ENCODE data around the gene PTPRG.
A peak's percentile ranks its signal among the peaks of the same experiment; 100 is the strongest.

Gene PTPRG

DNA sequence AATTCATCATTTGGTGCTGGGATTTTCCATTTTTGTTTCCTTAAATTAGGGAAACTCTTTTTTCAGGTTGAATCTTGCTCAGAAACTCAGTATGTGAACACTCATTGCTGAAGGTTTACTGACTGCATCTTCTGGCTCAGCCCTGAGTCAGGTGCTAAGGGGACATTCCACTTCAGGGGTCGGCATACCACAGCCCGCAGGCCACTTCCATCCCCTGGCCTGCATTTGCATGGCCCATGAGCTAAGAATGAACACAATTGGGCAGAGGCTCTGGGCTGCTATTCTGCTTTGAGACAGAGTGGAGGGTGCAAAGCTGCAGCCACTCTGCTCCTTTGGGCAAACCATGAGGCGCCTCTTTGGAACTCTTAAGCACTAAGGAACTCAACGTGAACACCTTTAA is 647.0 kb downstream of the PTPRG start:
- DNase-seq (ENCODE audit: low read depth, low spot score): no peak
- no peak overlapping the region for H3K4me3 ChIP-seq (ENCODE audit: low read length)

DNA sequence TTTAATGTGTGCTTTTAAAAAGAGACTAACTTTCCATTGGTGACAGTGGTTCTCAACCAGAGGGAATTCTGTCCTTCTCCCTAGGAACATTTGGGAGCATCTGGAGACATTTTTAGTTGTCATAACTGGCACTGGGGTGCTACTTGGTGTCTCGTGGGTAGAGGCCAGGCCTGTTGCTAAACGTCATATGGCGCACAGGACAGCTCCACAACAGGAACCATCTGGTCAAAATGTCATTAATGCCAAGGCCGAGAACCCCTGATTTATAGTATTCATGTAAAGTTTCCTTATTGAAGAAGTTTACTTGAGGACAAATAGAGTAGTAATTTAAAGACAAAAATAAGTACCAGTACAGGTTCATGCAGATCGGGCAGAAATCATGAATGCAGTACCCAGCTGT is 647.7 kb downstream of the PTPRG start:
- no peak overlapping the region for H3K4me3 ChIP-seq (ENCODE audit: low read length)
- DNase-seq (ENCODE audit: low read depth, low spot score): no peak

DNA sequence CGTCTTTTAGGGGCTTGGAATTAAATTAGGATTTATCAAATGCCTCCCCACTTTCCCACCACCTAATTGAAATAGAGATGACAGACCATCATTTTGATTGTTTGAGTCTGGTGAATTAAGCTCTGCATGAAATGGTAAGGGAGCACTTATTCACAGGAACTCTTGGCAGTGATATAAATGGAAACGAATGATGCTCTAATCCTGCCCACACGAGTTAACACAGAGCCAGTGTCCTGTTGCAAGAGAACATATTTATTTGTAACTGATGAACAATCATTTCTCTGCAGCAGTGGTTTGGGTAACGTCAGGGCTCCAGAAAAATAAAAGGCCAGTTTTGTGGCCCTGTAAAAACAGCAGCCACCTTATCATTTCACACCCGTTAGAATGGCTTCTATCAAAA is 648.6 kb downstream of the PTPRG start:
- H3K4me3 ChIP-seq (ENCODE audit: low read length): no peak overlapping the region
- no peak for DNase-seq (ENCODE audit: low read depth, low spot score)

DNA sequence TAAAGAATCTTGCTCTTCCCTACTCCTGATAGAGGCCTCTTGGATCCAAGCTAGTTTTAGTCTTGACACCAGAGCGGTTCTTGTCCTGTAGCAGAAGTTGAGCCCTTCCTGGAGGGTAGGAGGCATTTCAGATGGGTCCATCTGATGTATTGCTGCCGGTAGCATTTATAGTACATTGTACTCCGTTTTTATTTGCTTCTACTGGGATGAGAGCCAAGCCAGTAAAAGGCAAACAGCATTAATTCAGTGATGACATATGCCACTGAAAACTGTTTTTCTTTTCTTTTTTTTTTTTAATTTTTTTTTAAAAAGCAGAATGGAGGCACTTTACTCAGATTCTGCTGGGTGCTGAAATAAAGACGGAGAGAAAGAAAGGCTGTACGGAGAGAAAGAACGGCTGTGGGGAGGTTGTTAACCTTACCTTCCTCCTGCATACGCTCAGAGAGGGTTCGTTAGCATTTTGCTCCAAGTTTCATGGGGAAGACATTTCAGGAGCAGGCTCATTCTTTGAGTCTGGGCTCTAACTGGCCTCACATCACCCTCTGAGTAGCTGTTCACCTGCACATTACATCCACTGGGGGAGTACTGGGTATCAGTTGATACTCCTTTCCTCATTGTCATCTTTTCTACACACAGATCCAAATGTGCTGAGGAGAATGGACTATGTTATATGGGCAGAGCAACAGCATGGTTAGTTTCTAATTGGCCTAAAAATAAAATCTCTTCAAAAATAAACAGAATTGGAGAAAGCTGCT is 650.5 kb downstream of the PTPRG start:
- no peak overlapping the region for H3K4me3 ChIP-seq (ENCODE audit: low read length)
- no peak for DNase-seq (ENCODE audit: low read depth, low spot score)

- DNase-seq (ENCODE audit: low read depth, low spot score): no peak
- H3K4me3 ChIP-seq (ENCODE audit: low read length): no peak overlapping the region
These were observed 653.5 kb downstream of the PTPRG start for GRCh38 chr3:62214850-62215249.

GRCh38 chr3:62220616-62221015 is 659.2 kb downstream of the PTPRG start:
- no peak for DNase-seq (ENCODE audit: low read depth, low spot score)
- no peak overlapping the region for H3K4me3 ChIP-seq (ENCODE audit: low read length)

DNA sequence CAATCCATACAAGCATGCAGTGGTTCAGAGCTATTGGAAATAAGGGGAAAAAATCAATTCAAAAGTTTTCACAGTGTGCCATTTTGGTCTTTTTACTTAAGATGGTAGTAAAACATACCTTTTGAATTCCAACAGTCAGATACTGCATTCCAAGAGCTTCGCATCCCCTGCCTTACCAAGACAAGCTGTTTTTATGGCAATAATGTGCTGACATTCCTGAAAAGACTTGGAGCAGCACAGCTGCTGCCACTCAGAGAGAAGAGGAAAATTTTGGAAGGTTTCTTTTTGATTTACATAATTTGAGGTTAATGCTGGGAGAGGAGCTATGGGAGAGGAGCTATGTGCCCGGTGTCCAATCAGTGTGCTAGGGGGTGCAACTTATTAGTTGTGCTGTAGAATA is 663.7 kb downstream of the PTPRG start:
- no peak overlapping the region for H3K4me3 ChIP-seq (ENCODE audit: low read length)
- DNase-seq (ENCODE audit: low read depth, low spot score): no peak

DNA sequence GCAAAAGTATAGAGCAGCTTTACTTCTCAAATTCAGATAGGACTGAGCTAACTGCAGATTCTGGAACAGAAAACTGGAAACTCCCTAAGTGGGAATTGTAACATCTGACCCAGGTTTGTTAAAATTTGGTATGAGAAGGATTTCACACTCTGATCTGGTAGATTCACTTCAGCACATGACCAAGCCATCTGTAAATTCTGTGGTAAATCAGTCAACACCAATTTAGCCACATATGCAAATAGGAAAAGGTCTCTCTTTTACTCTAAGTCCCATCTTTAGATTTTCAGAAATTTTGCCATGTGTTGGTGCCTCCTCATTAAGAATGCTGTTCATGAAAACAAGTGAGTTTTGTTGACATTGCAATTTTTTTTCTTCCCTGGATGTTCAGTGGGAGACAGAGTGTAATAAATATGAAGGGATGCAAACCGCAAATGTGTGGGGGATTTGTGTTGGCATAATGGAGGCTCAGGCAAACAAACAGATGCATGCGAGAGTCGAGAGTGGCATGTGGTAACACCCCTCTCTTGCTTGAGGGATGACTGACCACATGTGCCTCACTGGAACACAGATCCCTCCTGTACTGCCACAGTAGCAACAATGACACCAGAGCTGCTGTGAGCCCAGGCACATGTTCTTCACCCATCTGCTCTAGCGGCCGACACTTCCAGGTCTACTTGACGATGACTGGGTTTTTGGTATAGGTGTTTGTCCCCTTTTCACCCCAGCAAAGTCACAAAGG is 665.4 kb downstream of the PTPRG start:
- DNase-seq (ENCODE audit: low read depth, low spot score): no peak
- no peak overlapping the region for H3K4me3 ChIP-seq (ENCODE audit: low read length)

GRCh38 chr3:62228467-62228866 is 667.1 kb downstream of the PTPRG start:
- no peak for DNase-seq (ENCODE audit: low read depth, low spot score)
- no peak overlapping the region for H3K4me3 ChIP-seq (ENCODE audit: low read length)

DNA sequence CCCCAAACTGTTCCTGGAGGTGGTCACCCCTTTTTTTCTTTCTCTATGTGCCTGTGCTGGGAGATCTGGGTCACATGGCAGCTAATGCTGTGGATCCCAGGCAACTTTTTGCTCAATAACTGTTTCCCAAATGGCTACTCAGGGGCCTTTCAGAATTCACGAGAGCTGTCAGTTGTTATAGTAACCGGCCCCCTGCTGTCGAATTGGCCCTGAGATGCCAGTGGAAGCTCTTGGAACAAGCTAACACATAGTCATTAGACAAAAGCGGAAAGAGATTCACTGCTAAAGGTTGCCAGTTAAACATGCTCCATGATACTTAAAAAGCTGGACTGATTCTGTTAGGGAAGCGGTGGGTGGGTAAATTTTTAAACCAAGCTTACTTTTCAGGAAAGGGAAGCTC is 667.8 kb downstream of the PTPRG start:
- no peak overlapping the region for H3K4me3 ChIP-seq (ENCODE audit: low read length)
- no peak for DNase-seq (ENCODE audit: low read depth, low spot score)

GRCh38 chr3:62229908-62230307 is 668.5 kb downstream of the PTPRG start:
- DNase-seq (ENCODE audit: low read depth, low spot score): peak; percentile 7
- no peak overlapping the region for H3K4me3 ChIP-seq (ENCODE audit: low read length)

DNA sequence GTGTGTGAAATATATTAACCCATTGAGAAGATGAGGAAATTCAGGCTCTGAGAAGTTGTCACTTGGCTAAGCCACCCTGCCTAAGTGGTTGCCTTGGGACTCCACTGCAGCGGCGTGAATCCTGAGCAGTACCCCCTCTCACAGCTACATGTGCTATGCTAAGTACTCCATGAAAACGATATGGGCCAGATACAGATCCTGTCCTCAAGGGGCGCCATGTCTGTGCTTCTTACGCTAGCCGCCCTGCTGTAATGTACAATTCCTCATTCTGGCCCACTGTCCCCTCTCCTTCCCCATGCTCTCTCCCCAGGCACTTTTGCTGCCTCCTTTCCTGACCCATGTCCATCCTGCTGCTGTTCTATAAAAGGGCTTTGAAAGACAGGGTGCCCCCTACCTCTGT is 671.7 kb downstream of the PTPRG start:
- DNase-seq (ENCODE audit: low read depth, low spot score): no peak
- H3K4me3 ChIP-seq (ENCODE audit: low read length): no peak overlapping the region

DNA sequence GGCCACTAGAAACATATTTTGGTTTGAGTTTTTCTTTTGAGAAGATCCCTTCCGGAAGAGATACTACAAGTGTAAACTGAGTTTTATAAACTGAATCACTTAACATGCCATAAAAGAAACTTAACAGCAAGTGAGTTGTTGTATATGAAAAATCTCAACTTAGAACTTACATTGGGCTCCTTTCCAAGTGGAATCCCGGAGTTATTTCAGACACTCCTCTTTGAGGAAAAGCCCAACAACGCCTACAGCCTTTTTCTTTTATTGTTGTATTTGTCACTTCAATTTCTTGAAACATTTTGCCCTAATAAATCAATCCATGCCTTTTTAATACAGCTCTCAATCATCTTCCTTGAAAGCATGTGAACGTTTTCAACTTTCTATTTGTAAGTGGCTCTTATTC is 674.6 kb downstream of the PTPRG start:
- DNase-seq (ENCODE audit: low read depth, low spot score): no peak
- H3K4me3 ChIP-seq (ENCODE audit: low read length): no peak overlapping the region

DNA sequence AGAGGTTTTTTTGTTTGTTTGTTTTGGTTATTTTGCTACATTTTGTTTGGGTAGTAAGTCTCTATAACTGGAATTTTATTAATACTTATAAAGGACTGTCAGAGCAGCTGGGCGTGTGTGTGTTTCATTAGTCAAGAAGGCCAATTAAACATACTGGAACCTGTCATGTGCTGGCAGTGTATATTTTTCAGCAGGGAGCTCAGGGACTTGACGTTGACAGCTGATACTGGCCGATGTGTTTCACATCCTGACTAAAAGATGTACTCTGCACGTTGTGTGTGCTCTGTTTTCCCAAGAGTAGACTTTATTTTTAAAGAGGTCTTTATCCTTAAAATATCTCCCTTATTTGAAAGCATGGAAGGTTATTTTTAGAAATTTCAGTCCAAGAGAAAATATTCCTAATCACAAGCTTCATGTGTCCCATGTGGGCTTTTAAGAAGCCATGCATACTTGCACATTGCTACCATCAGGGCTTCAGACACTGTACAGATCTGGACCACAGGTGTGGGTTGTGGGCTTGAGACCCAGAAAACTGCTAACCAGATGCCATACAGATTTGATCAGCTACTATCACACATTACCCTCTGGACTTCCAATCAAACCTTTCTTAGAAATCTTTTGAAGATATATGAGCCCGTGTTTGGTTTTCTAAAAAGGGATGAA is 676.0 kb downstream of the PTPRG start:
- no peak overlapping the region for H3K4me3 ChIP-seq (ENCODE audit: low read length)

GRCh38 chr3:62238003-62238402 is 676.6 kb downstream of the PTPRG start:
- H3K4me3 ChIP-seq (ENCODE audit: low read length): no peak overlapping the region
- DNase-seq (ENCODE audit: low read depth, low spot score): no peak

More for the DNA sequence above, 676.0 kb downstream of the PTPRG start:
- DNase-seq (ENCODE audit: low read depth, low spot score): no peak

DNA sequence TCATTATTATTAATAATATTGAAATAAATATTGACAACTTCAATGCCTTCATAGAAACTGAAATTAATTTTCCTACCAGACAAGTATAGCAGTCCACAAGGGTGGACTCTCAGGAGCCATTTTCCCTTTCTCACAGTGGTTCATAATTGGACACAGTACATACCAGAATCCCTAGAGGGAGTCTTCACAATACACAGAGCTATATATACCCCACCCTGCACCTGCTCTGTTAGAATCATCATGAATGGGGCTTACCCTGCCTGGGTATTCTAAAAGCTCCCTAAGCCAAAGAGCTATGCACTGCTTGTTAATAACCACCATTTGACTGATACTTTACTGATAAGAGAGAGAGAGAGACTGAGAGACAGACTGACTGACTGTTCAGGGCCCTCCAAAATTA is 677.1 kb downstream of the PTPRG start:
- DNase-seq (ENCODE audit: low read depth, low spot score): no peak

DNA sequence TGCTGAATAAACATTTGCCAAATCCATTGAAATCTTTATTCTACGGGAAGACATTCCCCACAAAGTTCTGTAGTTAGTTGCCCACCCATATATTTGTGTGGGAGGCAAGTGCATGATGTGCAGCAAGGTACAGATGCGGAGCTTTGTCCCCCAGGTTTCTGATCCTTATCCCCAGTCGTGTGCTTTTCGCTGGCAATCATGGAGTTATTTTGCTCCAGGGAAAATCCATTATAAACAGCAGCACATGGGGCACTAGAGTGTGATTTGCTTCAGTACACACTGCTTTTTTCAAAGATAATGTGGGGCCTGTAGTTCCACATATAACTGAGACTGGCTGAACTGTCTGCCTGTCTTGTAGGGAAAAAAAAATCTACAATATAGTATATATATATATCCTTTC is 679.9 kb downstream of the PTPRG start:
- no peak overlapping the region for H3K4me3 ChIP-seq (ENCODE audit: low read length)
- no peak for DNase-seq (ENCODE audit: low read depth, low spot score)

More for the DNA sequence above, 677.1 kb downstream of the PTPRG start:
- H3K4me3 ChIP-seq (ENCODE audit: low read length): no peak overlapping the region

DNA sequence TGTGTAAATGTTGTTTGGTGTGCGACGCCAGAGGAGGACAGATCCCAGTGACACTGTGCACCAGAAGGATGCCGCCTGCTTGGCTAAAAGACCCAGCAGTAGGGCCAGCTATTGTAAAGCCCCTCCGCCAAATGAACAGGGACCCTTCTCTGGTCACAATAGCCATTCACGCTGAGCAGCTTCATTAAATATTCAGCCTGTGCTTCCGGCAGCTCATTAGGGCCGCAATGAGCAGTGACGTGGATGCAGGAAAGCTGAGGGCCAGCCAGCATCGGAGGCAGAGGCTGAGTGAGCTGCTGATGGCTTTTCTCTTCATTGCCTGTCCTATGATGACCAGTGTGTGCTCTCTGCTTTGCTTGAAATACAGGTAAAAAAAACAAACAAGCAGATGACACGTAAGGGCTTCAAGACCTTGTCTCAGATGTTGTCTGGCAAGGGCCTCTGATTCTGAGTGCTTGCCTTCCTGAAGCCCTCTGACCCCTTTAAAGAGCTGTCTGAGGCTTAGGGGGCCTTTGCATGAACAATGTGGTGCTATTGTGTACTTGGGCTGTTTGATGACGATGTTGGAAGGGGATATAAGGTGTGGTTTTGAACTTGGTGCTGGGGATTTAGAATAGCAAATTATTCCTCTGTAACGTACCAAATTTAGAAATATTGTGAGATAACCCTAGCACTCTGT is 681.6 kb downstream of the PTPRG start:
- H3K4me3 ChIP-seq (ENCODE audit: low read length): no peak overlapping the region
- DNase-seq (ENCODE audit: low read depth, low spot score): no peak

DNA sequence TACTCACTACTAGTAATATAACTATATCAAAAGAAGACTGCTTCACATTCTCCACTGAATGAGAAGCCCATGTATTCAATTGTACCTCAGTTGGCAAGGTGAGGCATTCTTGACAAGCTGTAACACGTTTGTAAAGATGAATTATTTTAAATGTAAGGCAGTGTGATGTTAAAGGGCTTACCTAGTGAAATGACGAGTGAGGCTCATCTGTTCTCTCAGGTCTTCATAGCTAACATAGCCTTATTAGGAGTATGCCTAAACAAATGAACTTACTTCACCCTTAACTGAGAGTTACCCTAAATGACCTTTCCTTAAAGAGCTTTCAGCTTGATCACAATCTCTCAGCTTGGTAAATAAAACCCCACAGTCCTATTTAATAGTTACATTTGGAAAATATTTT is 684.7 kb downstream of the PTPRG start:
- DNase-seq (ENCODE audit: low read depth, low spot score): no peak
- H3K4me3 ChIP-seq (ENCODE audit: low read length): no peak overlapping the region

DNA sequence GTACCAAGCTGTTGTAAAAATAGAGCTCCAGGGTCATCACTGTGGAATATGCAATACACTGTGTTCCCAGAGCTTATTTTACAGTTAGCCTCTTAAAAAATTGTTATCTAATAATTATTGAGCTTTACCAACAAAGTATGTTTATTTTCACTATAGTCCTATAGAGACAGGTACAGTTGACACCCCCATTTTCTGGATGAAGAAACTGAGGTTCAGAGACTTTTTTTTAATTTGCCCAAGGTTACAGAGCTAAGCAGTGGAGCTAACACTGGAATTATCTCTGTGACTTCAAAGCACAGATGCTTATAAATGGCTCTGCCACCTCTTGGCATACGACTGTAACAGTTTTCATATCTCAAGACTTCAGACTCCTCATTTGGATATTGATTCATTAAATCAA is 685.6 kb downstream of the PTPRG start:
- no peak for DNase-seq (ENCODE audit: low read depth, low spot score)
- H3K4me3 ChIP-seq (ENCODE audit: low read length): no peak overlapping the region
